ENCODE measurements around the gene LSM4. TPM values are rescaled to one million over a fixed set of nuclear protein-coding genes. Genes with fewer than 3 reads are reported as not detected.

The LSM4 gene
- total and polyA plus RNA-seq, 9 donors: 38.3 to 121 (median 71.4) TPM

- H3K36me3 ChIP-seq: no peaks in the 10 kb centered on the region
These were observed 59.3 kb downstream of the LSM4 start for GRCh38 chr19:18263324-18264136.

DNA sequence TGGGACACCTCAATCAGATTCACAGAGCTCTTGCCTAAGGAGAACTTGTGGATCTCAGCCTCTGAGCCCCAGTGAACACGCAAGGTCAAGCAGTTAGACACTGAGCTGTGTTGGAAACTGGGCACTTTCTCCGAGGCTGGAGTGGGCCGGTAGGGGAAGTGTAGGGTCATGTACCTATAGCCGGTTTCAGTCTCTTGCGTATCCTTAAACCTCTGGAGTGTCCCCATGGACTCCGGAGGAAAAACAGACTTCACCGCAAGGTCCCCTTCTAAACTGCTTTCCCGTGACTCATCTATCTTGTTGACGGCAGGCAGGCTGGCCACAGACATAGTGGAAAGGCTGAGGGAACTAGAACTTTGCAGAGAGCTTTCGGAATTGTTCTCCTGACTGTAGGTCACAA lies 60.0 kb downstream of the LSM4 start:
- 89 to 95% (median 90%) methylated on average over 10 of the region's 10 CpGs for WGBS, 3 donors
- Histone ChIP-seq H3K36me3 (no peaks in the 10 kb centered on the region), H3K27me3 (no peaks in the 10 kb centered on the region), H3K27ac (no peak overlapping the region), H3K4me3 (no peak overlapping the region), H3K9me3 (no peaks in the 10 kb centered on the region), H3K4me1 (ENCODE audit: insufficient read depth) (no peaks in the 10 kb centered on the region)
- intact Hi-C loops (cut with DNase I): loop anchor here in 1 of 4 donors (10.0 kb wide), 1 partner anchor 48 kb away; no protein-coding TSS in a partner anchor
- TF ChIP-seq POLR2A (IDR thresholded peaks at IDR 0.05) (no peak), CTCF (IDR thresholded peaks at IDR 0.05) (no peak), EP300 (IDR thresholded peaks at IDR 0.05) (no peak)
- peak in 2 of 5 donors; percentile 7 to 24 for DNase-seq

More at GRCh38 chr19:18263324-18264136, 59.3 kb downstream of the LSM4 start:
- intact Hi-C loops (cut with DNase I): loop anchor here in 1 of 4 donors (10.0 kb wide), 1 partner anchor 49 kb away; no protein-coding TSS in a partner anchor
- H3K27me3 ChIP-seq: no peaks in the 10 kb centered on the region
- WGBS, 3 donors: 73 to 82% (median 79%) methylated on average over 14 to 16 of the region's 16 CpGs
- no peak for TF ChIP-seq EP300 (IDR thresholded peaks at IDR 0.05)
- TF ChIP-seq CTCF (IDR thresholded peaks at IDR 0.05): no peak
- no peak for TF ChIP-seq POLR2A (IDR thresholded peaks at IDR 0.05)
- peak in 4 of 5 donors; percentile 9 to 37 (median 26) for DNase-seq
- no peak overlapping the region for H3K27ac ChIP-seq
- H3K4me1 ChIP-seq (ENCODE audit: insufficient read depth): no peaks in the 10 kb centered on the region
- no peaks in the 10 kb centered on the region for H3K9me3 ChIP-seq
- no peak overlapping the region for H3K4me3 ChIP-seq

GRCh38 chr19:18262144-18262543 lies 60.7 kb downstream of the LSM4 start:
- Histone ChIP-seq H3K36me3 (no peaks in the 10 kb centered on the region), H3K4me1 (ENCODE audit: insufficient read depth) (no peaks in the 10 kb centered on the region), H3K27ac (no peak overlapping the region), H3K27me3 (no peaks in the 10 kb centered on the region), H3K9me3 (no peaks in the 10 kb centered on the region), H3K4me3 (no peak overlapping the region)
- DNase-seq: peak in 1 of 5 donors; percentile 23
- TF ChIP-seq EP300 (IDR thresholded peaks at IDR 0.05) (no peak), POLR2A (IDR thresholded peaks at IDR 0.05) (no peak), CTCF (IDR thresholded peaks at IDR 0.05) (no peak)
- intact Hi-C loops (cut with DNase I): loop anchor here in 1 of 4 donors (10.0 kb wide), 1 partner anchor 47 kb away; no protein-coding TSS in a partner anchor

DNA sequence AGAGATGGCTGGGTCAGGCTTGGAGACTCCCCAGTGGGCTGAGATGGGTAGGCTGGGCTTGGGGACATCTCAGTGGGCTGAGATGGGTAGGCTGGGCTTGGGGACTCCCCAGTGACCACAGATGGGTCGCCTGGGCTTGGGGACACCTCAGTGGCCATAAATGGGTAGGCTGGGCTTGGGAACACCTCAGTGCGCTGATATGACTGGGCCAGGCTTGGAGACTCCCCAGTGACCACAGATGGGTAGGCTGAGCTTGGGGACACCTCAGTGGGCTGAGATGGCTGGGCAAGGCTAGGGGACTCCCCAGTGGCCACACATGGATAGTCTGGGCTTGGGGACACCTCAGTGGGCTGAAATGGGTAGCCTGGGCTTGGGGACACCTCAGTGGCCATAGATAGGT lies 61.4 kb downstream of the LSM4 start:
- Histone ChIP-seq H3K36me3 (no peaks in the 10 kb centered on the region), H3K27ac (no peak overlapping the region), H3K9me3 (no peaks in the 10 kb centered on the region), H3K27me3 (no peaks in the 10 kb centered on the region), H3K4me3 (no peak overlapping the region), H3K4me1 (ENCODE audit: insufficient read depth) (no peaks in the 10 kb centered on the region)
- TF ChIP-seq CTCF (IDR thresholded peaks at IDR 0.05) (no peak), EP300 (IDR thresholded peaks at IDR 0.05) (no peak), POLR2A (IDR thresholded peaks at IDR 0.05) (no peak)
- WGBS, 3 donors: 94 to 98% (median 94%) methylated on average over 2 of the region's 2 CpGs
- no peak for DNase-seq
- intact Hi-C loops (cut with DNase I): loop anchor here in 1 of 4 donors (10.0 kb wide), 1 partner anchor 47 kb away; no protein-coding TSS in a partner anchor

Data from ovary (tissue), 9 donors.